GM12891 (cell line): ENCODE data around the gene FXYD3.

ENCODE experiments used
- DNase-seq: peaks from one replicate; pipeline ENCODE4 v3.0.0; 2011; ENCODE audit warnings: low spot score; ENCODE audit not compliant: insufficient read length
- FAIRE-seq: peaks from 2 replicates; lab custom pipeline; 2011; peaks lifted over from hg19 to GRCh38; lab: Jason Lieb, UNC
- PAX5 ChIP-seq: IDR thresholded peaks from 2 replicates; pipeline ENCODE4 v1.6.1; 2011; ENCODE audit warnings: low read length, moderate library complexity, mild to moderate bottlenecking; ENCODE audit not compliant: insufficient read depth, severe bottlenecking
- POLR2A ChIP-seq: IDR thresholded peaks from 2 replicates; pipeline ENCODE4 v1.6.1; 2011; ENCODE audit warnings: low read depth, low read length, control low read depth
- POLR2AphosphoS5 ChIP-seq: IDR thresholded peaks from 2 replicates; pipeline ENCODE4 v1.6.1; 2011; ENCODE audit warnings: low read depth, low read length, control low read depth
- POU2F2 ChIP-seq: IDR thresholded peaks from 2 replicates; pipeline ENCODE4 v1.6.1; 2011; ENCODE audit warnings: low read depth, mild to moderate bottlenecking, control low read depth, low read length, moderate library complexity
- SPI1 ChIP-seq: IDR thresholded peaks from 2 replicates; pipeline ENCODE4 v1.6.1; 2011; ENCODE audit warnings: low read depth, low read length, control low read depth
- TAF1 ChIP-seq: IDR thresholded peaks from 2 replicates; pipeline ENCODE4 v1.6.1; 2011; ENCODE audit warnings: low read depth, low read length, control low read depth

The FXYD3 gene

GRCh38 chr19:35116072-35116801 lies 614 bp downstream of the FXYD3 start:
- no peak for FAIRE-seq
- no peak for DNase-seq
- TF ChIP-seq POLR2AphosphoS5: no peak
- no peak for TF ChIP-seq PAX5
- TF ChIP-seq TAF1: no peak
- TF ChIP-seq POLR2A: no peak
- no peak for TF ChIP-seq SPI1
- TF ChIP-seq POU2F2: no peak

DNA sequence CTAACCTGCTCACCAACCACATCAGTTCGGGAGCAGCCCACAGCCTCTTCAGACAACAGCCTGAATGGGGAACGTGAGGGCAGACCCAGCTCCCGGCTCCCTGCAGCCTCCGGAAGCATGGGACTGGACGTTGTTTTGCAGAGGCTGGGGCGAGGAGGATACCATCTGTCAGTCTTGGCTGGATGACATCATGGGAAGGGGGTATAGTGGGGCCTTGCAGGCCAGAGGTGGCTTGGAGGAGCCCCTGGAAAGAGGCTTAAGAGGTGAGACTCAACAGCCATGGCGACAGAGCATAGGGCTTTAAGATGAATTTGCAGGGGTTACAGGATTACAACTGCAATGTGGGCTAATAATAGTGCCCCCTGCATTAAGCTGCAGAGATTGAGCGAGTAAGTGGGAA lies 1.5 kb downstream of the FXYD3 start:
- TF ChIP-seq POLR2A: no peak
- FAIRE-seq (no peak), DNase-seq (no peak)

- DNase-seq (no peak), FAIRE-seq (no peak)
- TF ChIP-seq POU2F2: no peak
- TF ChIP-seq POLR2A: no peak
- no peak for TF ChIP-seq POLR2AphosphoS5
- TF ChIP-seq TAF1: no peak
- no peak for TF ChIP-seq SPI1
- no peak for TF ChIP-seq PAX5
Measured at GRCh38 chr19:35117799-35118198, 2.2 kb downstream of the FXYD3 start.

- FAIRE-seq: no peak
- TF ChIP-seq POLR2AphosphoS5 (no peak), TAF1 (no peak), SPI1 (no peak), PAX5 (no peak), POLR2A (no peak), POU2F2 (no peak)
- no peak for DNase-seq
Measured at GRCh38 chr19:35118268-35119020, 2.8 kb downstream of the FXYD3 start.

DNA sequence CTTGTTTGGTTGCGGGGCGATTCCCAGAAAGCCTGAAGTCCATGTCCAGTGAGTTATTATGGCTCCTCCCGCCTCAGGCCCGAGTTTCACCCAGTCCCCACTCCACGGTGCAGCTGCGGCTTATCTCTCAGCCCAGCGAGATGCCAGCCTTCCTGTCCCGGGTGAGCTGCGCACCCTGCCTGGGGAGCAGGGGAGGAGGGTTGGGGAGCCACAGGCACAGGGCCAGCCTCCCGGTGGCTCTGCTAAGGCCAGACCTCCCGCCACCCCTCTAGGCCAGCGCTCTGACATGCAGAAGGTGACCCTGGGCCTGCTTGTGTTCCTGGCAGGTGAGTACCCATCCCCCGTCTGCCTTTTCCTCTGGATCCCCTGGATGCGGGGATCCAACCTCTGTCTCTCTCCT lies 3.5 kb downstream of the FXYD3 start:
- no peak for FAIRE-seq
- DNase-seq: no peak
- TF ChIP-seq POLR2A (no peak), TAF1 (no peak), SPI1 (no peak), POLR2AphosphoS5 (no peak), PAX5 (no peak), POU2F2 (no peak)

GRCh38 chr19:35119578-35120155 lies 4.0 kb downstream of the FXYD3 start:
- FAIRE-seq: no peak
- no peak for TF ChIP-seq SPI1
- no peak for TF ChIP-seq POLR2AphosphoS5
- TF ChIP-seq TAF1: no peak
- TF ChIP-seq POLR2A: no peak
- no peak for DNase-seq

- DNase-seq: no peak
- TF ChIP-seq SPI1 (peak; percentile 42; the same call in 1 of the 2 replicates), PAX5 (no peak)
- FAIRE-seq: no peak
Measured at GRCh38 chr19:35120492-35120891, 4.9 kb downstream of the FXYD3 start.

GRCh38 chr19:35120898-35121297 lies 5.3 kb downstream of the FXYD3 start:
- TF ChIP-seq SPI1: no peak
- FAIRE-seq (no peak), DNase-seq (no peak)

GRCh38 chr19:35122687-35123551 lies 7.3 kb downstream of the FXYD3 start:
- DNase-seq (no peak), FAIRE-seq (no peak)

DNA sequence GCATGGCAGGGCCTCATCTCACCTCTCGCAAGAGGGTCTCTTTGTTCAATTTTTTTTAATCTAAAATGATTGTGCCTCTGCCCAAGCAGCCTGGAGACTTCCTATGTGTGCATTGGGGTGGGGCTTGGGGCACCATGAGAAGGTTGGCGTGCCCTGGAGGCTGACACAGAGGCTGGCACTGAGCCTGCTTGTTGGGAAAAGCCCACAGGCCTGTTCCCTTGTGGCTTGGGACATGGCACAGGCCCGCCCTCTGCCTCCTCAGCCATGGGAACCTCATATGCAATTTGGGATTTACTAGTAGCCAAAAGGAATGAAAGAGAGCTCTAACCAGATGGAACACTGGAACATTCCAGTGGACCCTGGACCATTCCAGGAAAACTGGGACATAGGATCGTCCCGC lies 8.0 kb downstream of the FXYD3 start:
- FAIRE-seq: no peak
- no peak for DNase-seq
- TF ChIP-seq POLR2AphosphoS5 (no peak), POU2F2 (no peak), POLR2A (no peak), PAX5 (no peak), TAF1 (no peak), SPI1 (no peak)

More at GRCh38 chr19:35122687-35123551, 7.3 kb downstream of the FXYD3 start:
- TF ChIP-seq SPI1 (no peak), PAX5 (no peak), POLR2AphosphoS5 (no peak), TAF1 (no peak), POLR2A (no peak), POU2F2 (no peak)
